ENCODE results near the gene SPARC.

DNA sequence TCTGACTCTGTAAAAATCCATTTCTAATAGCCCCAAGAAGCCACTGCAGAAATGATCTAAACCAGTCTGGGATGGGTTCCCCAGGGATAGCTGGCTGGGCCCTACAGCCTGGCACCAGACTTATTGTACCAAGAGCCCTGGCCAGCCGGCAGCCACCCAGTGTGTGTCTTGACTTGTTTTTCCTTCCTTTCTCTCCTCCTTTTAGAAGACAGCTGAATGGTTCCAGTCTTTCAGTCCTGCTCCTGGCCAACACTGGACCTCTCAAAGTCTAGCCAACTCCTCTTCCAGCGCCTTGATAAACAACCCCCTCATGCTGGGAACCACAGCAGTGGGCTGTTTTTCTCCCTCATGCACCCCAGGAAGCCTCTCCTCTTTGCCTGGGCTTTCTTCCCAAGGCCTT is 37.6 kb upstream of the SPARC start:
- TF ChIP-seq POLR2AphosphoS5 (IDR thresholded peaks at IDR 0.05; ENCODE audit: insufficient read depth in 1 of 2, low read depth in 1 of 2) (no peak), POLR2A (IDR thresholded peaks at IDR 0.05) (no peak)
